Right lung (tissue), 5 donors: ENCODE data around the gene ASTN2. TPM values are rescaled to one million over a fixed set of nuclear protein-coding genes. Genes with fewer than 3 reads are reported as not detected.

Experiments
- DNase-seq, 2 donors: peaks; one replicate each; pipeline ENCODE4 v3.0.0-alpha.2; 2013
- polyA plus RNA-seq, 5 donors: library from polyadenylated mRNA; unstranded; fragments of 120-200 nt; gene quantifications; one replicate each; pipeline versions ENCODE4 v1.2.1 to v1.2.3, GENCODE V29; 2013; ENCODE audit warnings: inconsistent platforms in 1 of 5, low replicate concordance in 1 of 5; ENCODE audit not compliant: insufficient read length in 5 of 5, insufficient read depth in 1 of 5

The ASTN2 gene
- polyA plus RNA-seq, 5 donors: 4.4 to 5.2 (median 4.8) TPM

DNA sequence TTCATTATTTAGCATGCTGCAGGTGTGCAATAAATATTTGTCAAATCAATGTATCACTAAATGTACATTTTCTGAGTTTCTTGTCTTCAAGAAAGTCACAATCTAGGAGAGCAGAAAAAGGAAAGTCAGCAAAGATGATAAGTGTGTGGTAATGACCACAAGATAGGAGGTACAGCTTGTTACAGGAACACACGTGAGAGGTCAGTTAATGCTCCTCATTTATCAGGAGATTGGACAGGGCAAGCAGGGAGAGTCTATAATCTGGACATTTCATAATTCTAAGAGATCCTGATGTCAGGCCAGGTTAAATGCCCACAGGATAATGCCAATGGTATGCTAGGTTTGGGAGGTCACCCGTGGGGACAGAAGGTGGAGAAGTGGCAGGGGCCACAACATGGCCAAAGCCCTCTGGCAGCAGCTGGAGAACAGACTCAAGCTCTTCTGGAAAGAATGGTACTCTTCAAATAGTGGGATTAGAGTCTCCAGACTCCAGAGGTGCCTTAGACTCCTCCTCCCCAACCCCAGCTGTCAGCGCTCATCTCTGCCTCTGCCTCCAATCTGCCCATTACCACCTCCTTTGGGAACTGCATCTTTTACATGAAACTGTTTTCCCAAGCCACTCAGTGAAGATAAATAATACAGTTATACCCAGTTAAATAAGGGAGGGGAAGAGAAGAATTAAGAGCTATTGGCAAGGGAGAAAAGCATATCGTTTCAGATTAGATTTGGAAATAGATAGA, 114.3 kb downstream of the ASTN2 start:
- DNase-seq: no peak

GRCh38 chr9:117296453-117296852, 118.4 kb downstream of the ASTN2 start:
- no peak for DNase-seq

DNA sequence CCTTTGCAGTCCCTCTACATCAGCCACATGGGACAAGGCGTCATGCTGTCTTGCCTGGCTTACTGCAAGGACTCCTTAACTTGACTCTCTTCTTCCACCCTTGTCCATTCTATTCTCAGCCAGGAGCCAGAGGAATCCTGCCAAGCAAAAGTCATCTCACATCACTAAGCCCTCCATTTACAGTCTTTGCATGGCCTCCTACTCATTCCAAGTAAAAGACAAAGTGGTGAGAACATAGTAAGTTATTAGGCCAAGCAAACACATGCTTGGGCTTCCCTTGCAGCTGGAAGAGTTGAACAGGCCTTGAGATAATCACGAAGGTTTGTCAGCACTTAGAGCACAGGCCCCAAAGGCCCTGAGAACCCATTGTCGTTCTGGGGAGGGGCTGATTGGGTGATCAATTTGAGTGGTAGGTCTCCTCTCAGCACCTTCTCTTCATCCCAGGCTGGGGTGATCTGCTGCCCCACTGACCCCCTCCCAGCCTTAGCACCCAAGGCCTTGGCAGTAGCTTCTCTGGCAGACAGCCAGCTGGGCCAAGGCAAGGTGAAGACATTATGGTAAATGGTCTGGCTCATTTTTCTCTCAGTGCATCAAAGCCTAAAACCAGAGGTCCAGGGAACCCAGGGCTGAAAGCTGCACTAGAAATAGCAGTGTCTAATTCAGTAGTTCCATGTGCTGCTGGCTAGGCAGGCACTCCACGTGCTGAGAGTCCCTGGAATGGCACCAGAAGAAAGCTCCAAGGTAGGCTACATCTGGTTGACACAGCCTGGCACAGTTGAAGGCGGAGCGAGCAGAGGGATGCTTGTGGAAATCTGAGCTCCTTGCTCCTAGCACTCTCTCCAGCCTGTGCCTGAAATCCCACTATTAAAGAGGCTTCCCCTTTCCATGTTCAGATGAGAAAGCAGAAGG, 121.4 kb downstream of the ASTN2 start:
- no peak for DNase-seq

GRCh38 chr9:117290856-117291622, 123.8 kb downstream of the ASTN2 start:
- no peak for DNase-seq

DNA sequence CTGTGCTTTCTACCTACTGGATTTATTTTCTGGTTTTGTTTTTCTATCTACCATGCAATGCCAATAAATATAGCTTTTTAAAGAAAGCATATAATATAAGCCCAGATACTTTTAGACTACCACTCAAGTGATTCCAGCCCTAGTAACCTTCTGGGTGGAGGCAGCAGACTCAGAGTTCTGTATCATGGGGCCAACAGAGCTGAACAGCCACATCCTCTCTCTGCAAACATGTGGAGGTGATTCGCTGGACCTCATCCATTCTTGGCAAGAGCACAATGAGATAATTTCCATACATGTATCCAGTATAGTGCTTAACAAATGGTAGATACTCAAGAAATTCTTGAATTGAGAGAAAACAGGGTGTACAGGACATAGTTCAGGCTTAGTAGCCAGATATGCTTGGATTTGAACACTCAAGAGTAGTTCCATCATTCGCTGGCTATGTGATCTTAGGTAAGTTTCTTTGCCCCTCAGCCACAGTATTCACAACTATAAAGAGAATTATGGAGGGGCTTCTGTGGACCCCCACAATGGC, 124.5 kb downstream of the ASTN2 start:
- no peak for DNase-seq

DNA sequence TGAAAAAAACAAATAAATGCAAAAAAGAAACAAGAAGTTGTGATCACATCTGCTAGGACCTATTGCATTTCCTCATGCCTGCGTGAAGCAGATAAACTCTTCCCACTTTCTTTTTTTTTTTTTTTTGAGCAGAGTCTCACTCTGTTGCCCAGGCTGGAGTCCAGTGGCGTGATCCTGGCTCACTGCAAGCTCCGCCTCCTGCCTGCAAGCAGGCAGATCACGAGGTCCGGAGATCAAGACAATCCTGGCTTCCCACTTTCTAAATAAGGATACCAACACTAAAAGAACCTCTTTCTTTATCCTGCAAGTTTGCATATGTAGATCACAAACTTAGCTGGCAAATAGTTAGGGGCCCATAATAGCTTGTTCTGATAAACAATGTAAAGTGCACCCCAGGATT, 128.6 kb downstream of the ASTN2 start:
- no peak for DNase-seq

GRCh38 chr9:117284414-117284813, 130.4 kb downstream of the ASTN2 start:
- no peak for DNase-seq

DNA sequence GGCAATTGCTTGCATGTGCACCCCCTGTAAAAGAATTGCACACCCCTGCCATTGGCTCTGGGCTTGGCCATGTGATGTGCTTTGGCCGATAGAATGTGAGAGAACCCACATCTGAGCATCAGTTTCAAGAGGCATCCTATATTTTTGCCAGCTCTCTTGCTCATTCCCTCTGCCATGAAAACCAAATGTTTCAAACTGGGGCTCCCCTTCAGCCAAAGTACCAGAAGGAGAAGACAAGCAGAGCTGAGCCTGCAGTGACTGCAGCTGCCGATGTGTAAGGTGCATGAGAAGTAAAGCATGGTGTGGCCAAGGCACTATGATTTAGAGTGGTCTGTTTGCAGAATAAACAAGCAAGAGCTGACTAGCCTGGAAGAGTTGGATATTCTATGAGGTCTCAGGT, 132.3 kb downstream of the ASTN2 start:
- no peak for DNase-seq

DNA sequence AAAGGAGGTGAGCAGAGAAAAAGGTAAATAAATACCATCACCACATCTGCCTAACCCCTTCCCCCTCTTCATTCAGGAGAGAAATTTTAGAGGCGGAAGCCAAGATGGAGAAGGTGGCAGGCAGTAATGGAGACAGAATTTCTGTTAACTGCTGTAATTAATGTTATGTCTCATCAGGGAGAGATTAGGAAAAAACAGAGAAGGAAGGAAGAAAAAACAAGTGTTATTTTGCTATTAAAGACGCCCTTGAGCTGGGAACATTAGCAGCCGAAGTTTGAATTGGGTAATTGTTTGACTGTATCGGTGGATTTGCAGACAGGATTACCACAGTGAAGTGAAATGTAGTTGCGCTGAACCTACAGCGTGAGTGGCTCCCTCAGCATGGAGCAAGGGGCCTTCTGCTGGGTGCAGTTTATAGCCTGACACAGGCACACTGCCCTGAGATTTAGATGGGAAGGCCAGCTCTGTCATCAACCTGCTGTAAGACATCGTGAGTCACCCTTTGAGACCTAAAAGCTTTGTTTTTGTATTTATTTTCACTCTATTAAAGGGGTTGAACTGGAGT, 136.3 kb downstream of the ASTN2 start:
- DNase-seq: no peak

GRCh38 chr9:117278020-117278419, 136.8 kb downstream of the ASTN2 start:
- DNase-seq: no peak

GRCh38 chr9:117276444-117276843, 138.4 kb downstream of the ASTN2 start:
- no peak for DNase-seq

DNA sequence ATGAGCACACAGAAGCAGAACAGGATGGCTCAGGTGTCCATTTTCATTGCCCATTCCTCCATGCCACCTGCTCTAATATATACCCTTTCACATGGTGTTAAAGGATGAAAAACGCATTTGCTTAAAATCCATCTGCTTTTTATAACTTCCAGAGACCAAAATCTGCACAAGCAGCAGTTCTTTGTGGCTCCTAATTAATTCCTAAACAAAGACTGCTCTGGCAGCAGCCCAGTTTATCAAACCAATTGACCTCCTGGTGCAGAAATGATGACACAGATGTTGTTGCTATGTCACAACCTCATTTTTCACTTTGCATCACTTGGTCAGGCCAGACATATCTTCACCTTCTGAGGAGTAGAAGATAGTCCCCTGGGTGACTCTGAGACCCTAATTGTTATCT, 141.2 kb downstream of the ASTN2 start:
- DNase-seq: no peak

GRCh38 chr9:117268847-117269446, 145.9 kb downstream of the ASTN2 start:
- DNase-seq: no peak

DNA sequence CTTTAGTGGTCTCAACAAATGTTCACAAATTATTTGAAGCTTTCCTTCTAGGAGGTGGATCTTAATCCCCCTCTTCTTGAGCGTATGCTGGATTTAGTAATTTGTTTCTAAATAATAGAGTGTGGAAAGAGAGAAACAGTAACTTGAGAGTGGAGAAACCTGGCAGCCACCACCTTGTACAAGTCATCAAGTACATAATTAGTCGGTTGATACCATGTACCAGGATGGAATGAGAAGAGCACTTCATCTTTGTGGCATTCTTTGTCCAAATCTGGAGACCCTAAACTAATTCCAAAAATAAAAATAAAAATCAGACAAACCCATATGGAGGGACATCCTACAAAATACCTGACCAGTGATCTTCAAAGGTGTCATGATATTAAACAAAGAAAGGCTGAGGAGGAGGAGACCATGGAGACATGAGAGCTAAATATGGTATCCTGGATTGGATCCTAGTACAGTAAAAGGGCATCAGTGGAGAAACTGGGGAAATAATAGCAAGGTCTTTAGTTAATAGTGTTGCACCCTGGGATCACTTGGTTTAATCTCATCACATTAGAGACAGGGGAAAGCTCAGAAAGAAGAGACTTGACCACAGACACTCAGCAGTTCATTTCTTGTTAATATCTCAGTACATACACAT, 147.9 kb downstream of the ASTN2 start:
- no peak for DNase-seq

DNA sequence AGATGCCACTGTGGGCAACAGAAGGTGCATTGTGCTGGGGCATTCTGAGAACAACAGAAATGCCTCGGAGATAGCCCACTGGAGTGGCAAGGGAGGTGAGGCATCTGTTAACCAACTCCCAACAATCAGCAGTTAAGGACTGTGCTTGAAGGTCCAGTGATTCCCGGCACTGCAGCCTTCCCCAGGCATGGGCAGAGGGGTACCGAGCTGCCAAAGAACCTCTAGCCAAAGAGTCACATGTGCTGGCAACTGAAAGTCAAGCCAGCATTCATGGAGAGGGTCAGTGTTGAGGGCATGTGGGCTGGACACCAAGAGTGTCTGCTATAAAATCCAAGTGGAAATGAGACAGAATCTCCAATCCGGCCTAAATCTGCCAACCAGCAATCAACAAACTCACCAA, 149.6 kb downstream of the ASTN2 start:
- no peak for DNase-seq

- no peak for DNase-seq
These were observed 156.5 kb downstream of the ASTN2 start for GRCh38 chr9:117258184-117258866.

DNA sequence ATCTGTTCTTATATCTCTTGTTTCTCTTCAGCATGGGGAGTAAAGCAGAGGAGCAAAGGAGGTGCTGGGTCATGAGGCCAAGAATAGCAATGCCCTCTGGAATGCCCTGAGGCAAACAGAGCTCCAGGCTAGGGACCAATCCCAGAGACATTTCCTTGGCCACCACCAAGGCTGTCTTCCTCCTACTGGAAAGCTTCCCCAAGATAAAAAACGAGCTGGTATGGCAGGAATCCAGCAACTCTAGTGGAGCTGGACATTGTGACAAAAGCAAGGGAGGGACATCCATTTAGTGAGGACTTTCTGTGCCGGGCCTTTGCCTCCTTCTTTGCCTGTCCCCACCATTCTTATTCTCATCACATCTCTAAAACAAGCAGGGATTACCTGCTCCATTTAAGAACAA, 161.6 kb downstream of the ASTN2 start:
- DNase-seq: no peak

DNA sequence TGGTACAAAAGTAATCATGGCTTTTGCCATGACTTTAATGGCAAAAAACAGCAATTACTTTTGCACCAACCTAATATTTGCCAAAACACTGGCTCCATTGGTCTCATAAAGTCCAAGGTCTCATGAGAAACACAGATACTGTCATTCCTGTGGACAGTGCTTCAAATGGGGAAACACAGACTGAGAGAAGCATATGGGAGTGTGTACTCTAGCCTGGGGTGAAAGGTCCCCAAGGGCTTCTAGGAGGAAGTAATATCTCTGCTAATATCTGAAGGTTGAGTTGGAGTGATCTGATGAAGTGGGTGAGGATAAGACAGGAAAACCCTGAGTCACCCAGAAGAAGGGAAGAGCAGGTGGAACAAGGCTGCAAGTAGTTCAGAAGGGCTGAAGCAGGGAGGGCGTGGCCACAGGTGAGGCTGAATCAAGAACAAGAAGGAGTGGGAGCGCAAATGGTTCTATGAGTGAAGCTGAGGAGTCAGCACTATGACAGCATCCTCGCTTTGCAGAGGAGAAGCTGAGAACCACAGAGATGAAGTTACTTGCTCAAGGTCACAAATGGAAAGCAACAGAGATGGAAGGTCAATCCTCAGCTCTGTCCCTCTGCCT, 164.1 kb downstream of the ASTN2 start:
- DNase-seq: no peak

DNA sequence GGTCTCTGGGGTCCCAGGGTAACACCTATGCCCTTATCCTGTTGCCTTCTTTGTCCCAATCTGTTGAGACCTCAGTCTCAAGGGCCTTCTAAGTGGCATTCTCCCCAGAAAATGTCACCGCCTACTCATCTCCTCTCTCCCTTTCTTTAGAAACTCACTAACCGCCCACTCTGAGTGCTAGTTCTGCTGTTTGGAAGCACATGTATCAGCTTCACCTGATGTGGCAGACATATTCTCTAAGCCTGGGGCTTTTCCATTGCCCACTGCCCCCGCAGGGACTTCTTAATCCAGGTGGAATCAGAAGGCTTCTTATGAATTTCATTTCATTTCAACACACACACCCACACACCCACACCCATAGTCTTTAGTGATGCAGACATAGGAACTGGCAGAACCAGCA, 165.1 kb downstream of the ASTN2 start:
- no peak for DNase-seq

DNA sequence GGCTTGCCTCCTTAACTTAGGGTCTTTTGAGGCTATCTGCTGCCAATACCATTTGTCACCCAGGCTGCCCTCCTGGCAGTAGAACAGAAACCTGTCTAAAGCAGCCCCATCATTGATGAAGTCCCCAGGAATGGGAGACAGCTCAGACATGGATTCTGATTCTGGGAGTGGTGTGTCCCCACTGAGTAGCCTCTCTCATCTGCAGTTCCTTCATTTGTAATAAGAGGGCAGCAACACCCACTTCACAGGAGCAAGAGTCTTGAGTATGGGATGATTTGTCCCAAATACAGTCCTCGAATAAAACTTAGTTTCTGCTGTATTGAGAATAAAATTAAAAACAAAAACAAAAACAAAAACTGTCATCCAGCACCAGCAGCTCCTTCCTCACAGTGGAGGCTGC, 167.6 kb downstream of the ASTN2 start:
- DNase-seq: no peak
